GM21723 (cell line): ENCODE results near the gene MRGPRE.

Experiments used
- ATAC-seq: cut with Tn5 transposase; IDR thresholded peaks from one replicate; pipeline ENCODE4 v1.9.1; 2021; ENCODE audit warnings: mild to moderate bottlenecking, moderate library complexity; ENCODE audit not compliant: unreplicated experiment

Gene MRGPRE

DNA sequence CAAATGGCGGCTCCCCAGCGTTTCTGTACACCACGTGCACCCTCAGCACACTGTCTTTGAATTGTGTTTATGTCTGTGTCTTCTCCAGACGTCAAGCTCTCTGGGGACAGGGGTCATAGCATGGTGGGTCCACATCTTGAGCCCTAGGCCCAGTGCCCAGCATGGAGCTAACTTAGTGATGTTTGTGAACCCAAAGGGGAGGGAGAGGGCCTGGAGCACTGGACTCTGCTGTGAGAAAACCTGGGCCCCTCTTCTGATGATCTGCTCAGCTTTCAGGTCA, 17.9 kb downstream of the MRGPRE start:
- ATAC-seq: no peak

DNA sequence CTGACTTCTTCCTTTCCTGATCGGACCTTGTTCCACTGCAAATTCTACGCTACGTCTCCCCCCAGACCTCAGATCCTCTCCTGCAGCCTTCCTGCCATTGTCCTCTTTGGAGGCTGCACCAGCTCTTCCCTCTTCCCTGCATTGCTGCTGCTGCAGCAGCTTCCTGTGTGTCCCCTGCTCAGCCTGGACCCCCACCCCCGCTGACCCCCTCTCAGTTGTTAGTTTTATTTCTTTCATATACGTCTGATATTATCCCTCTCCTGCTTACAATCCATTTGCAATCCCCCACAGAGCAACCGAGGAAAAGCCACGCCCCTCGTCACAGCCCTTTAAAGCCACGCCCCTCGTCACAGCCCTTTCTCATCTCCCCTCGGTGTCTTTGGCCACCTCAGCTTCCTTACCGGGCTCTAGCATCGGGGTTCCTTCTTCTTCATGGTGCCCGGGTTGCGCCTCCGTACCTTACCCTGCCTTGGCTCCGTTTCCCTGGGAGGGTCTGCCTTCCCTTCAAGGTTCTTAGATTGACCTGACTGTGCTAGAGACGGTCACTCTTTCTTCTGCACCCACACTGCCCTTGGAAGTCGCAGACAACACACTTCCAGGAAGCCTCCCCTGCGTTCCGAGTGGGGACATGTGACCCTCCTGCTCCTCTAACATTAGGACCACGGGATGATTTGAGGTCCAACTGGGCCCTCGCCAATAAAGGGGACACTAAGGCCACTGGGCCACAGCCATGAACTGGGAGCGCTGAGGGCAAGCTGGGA, 18.4 kb downstream of the MRGPRE start:
- no peak for ATAC-seq

DNA sequence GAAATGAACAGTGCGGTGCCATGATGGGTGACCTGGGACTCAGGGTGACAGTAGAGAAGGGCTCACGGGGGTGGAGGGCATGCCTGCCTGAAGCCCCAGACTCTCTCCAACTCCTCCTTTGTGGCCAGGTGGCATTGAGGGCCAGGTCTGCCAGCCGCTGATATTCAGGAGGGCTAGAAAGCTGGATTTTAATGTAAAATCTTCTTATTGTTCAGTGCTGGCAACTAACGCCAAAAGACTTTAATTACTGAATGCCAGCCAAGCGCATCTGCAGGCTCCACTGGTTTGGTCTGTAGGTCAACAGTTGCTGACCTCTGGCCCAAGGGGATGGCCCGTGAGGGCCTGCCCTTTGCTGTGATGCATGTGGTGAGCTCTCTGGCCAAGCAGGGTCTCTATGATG, 23.9 kb downstream of the MRGPRE start:
- no peak for ATAC-seq

- ATAC-seq: no peak
Observed at GRCh38 chr11:3207526-3208189, 24.6 kb downstream of the MRGPRE start.

DNA sequence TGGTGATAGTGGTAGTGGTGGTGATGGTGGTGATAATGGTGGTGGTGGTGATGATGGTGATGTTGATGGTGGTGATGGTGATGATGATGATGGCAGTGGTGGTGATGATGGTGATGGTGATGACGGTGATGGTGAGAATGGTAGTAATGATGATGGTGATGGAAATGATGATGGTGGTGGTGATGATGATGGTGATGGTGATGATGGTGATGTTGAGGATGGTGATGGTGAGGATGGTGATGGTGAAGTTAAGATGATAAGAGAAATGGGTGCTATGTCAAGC, 25.4 kb downstream of the MRGPRE start:
- no peak for ATAC-seq

GRCh38 chr11:3206156-3206921, 25.9 kb downstream of the MRGPRE start:
- no peak for ATAC-seq

GRCh38 chr11:3205261-3206155, 26.7 kb downstream of the MRGPRE start:
- ATAC-seq: no peak

DNA sequence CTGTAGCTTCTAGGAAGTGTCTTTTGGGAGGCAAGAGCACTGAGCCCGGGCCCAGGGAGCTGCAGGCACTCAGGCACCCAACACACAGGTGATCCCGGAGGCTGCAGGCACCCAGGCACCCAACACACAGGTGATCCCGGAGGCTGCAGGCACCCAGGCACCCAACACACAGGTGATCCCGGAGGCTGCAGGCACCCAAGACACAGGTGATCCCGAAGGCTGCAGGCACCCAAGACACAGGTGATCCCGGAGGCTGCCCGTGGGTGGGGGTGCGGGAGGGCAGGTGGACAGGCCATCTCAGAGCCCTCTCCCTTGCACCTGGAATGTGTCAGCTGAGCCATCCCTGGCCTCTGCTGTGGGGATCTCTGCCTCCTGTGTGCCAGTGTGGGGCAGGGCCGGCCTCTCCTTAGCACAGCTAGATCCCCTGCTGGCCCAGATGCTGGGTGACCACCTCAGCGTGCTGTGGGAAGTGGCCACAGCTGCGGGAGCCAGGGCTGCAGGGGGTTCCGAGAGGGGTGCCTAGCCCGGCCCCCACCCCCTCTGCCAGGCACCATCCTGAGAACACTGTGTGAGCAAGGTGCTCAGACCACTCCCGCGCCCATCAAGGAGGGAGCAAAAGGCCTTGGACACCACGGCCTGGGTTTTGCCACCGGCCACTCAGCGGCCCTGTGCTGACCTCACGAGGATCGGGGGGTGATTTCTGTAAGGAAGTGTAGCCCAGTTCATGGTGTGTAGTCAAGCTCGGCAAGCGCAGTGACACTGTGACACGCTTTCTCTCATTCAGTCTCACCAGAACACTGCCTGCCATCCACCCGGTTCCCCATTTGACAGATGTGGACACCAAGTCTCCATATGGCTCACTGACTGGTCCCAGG, 27.8 kb downstream of the MRGPRE start:
- ATAC-seq: no peak

DNA sequence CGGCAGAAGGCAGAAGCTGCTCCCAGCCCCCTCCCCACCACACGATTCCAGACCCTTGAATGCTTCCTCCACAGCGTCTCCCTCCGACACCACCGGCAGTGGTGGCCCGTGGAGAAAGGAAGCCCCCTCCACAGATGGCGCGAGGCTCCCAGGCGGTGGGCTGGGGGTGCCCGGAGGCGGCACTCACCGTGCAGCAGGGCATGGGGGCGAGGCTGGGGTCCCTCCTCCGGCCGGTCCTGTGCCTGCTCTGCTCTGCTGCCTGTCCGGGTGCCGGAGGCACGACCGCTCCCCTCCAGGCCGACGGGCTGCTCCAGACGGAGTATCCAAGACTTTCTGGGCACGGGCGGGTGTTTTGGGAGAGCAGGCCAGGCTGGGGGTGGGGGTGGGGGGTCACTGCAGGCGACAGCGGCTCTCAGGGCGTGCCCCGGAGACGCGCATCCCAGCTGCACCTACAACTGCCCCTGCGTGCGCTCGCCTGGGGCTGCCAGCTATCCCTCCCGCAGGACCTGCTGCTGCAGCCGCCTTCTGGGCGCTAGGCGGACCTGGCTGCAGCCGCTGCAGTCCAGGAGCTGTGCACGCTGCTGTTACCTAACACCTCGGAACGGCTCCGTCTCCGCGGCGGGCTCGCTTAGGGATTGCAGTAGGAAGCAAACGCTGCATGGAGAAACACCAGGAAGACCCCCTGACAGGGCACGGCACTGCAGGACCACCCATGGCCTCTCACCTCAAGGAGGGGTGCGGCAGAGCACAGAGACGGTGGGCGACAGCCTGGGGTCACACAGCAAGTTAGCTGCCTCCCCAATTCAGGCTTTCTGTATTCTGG, 28.8 kb downstream of the MRGPRE start:
- no peak for ATAC-seq

DNA sequence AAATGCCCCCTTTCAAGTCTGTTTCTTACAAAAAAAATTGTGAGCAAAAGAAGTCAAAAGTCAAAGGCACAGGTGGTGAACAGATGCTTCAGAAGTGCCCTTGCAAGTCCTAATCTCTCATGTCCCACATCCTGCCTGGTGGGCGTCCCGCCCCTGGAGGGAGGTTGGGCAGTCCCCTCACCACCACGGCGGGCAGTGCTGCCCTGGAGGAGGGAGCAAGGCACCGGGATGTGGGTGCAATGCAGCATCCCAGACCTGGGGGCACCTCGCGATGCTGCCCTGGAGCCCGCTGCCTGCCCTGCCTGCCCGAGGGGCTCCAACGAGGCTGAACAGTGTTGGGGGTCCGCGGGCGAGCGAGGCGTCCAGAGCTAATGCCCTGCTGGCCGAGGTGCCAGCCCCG, 29.5 kb downstream of the MRGPRE start:
- ATAC-seq: no peak

- no peak for ATAC-seq
Observed at GRCh38 chr11:3202305-3202704, 29.9 kb downstream of the MRGPRE start.

GRCh38 chr11:3201677-3202181, 30.5 kb downstream of the MRGPRE start:
- no peak for ATAC-seq

DNA sequence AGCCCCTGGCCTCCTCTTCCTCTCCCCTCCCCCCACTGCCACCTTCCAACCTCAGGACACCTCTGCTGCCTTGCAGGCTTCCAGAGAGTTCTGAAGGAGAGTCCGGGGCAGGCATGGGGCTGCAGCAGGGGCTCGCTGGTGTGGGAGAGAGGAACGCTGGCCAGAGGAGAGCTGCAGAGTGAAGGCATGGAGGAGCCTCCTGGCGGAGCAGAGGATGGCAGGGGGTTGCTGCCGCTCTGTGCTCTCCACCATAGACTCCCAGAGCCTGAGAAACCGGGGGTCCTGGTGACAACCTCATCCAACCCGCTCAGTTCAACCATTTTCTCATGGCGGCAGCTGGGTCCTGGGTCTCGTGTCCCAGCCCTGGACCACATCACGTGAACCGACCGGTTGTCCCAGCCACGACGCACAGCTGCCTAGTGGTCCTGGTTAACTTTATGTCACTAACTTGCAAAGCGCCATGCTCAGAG, 31.1 kb downstream of the MRGPRE start:
- no peak for ATAC-seq

DNA sequence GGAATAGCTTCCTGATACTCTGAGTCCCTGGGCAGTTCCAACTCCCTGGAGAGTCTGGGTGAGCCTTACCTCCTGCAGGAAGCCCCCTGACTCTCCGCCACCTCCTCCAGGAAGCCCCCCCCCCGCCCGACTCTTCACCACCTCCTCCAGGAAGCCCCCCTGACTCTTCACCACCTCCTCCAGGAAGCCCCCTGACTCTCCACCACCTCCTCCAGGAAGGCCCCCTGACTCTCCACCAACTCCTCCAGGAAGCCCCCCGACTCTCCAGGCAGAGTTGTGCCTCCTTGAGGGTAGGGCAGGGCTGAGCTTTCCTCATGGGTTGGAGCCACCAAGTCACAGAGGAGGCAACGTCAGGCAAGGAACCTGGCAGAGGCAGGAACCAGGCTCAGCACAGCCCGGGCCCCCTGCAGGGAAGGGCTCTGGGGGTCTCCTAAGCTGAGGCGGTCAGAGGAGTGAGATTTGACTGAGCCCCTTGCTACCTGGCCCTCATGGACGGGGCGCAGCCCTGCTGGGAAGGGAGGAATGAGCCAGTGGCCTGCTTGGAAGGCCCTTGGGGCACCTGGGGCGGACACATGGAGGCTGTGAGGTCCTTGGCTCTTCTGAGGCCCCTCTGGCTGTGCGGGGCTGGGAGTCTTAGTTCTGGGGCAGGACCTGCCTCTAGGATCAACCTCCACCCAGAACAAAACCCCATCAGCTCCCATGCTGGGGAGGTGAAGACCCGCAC, 31.7 kb downstream of the MRGPRE start:
- ATAC-seq: no peak

DNA sequence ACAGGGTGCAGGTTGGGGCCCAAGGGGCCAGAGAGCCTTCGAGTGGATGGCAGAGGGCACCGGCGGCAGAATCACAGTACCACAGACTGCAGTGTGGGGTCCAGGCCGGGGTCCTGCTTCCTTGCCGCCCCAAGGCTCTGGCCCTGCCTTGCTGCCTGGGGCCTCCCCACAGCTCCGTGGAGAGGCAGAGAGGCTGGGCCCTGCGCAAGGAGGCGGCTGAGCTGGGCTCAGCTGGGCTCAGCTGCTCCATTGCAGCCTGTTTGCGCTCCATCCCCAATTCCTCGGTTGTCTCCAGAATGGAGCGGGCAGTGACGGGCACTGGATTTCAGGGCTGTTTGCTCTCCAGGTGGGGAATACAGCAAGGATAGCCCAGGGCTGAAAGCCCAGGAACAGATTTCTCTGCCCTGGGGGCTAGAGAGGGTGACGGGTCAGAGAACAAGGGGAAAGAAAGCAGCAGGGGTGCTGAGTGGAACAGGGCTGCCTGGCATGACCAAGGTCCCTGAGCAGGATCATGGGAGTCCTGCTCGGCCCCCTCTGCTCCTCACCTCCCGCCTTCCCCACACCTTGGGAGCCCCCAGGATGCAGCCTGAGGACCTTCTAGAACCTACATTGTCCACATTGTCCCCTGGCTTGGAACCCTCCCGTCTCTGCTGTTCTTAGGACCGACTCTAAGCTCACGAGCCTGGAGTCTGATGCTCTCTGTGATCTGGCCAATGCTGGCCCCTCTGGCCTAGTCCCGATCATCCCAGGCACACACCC, 32.5 kb downstream of the MRGPRE start:
- no peak for ATAC-seq

DNA sequence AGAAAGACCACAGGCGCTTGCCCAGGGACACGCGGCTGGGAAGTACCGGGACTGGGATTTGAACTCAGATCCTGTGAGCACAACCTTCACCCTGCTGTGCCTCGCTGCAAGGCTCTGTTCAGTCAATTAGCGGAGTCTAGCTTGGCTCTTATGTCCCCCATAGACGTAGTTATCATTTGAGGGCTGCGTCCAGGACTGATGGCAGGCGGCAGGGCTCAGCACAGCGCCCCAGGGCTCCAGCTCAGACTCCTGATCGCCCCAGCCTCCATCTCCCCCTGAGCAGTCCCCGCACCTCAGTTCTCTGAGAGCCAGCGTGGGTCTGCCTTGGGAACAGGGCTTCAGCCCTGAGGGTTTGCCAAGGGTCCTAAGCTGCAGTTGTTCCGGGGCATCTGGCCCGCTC, 33.4 kb downstream of the MRGPRE start:
- ATAC-seq: no peak

DNA sequence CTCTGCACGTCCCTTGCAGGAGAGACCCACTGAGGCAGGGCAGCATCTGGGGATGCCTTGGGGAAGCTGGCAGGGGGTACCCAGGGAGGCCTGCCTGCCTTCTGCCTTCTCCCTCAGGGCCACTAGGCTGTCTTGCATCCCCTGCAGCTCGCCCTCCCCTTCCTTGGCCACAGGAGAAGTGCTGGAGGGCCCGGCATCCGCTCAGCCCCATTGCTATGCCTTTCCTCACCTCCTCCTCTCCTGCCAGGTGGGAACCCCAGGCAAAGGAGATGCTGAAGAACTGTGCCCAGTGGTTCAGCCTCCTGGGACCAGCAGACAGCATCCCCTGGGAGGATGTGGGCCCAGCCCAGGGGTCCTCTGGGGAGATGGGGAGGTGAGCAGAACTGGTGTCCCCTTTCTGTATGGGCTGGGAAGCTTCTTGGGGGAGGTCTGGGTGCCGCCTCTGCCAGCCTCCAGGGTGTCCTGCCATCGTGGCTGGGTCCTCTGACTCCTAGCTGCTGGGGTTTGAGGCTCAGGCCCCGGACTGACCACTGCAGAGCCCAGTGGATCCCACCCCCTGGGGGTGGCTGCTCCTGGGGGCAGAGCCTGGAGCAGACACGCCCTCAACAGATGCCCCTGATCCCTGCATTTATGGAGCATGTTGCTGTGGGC, 34.2 kb downstream of the MRGPRE start:
- ATAC-seq: no peak
